Astrocyte (in vitro differentiated cells and primary cell): ENCODE data around the gene NAALADL2. TPM values are rescaled to one million over a fixed set of nuclear protein-coding genes. Genes with fewer than 3 reads are reported as not detected.

Source experiments
- DNase-seq: peaks from one replicate; pipeline ENCODE4 v3.0.0-alpha.2; 2010; ENCODE audit warnings: low read depth
- FAIRE-seq: peaks from 2 replicates; lab custom pipeline; 2011; peaks lifted over from hg19 to GRCh38; lab: Jason Lieb, UNC
- H2AFZ ChIP-seq: 2 replicates; pipeline ENCODE4 v1.6.0; 2012; ENCODE audit warnings: low read depth, low read length, inconsistent platforms
- H3K27ac ChIP-seq: 2 replicates; pipeline ENCODE4 v1.5.1; 2011; ENCODE audit warnings: low read depth, low read length, inconsistent platforms
- H3K27me3 ChIP-seq: 2 replicates; pipeline ENCODE4 v1.6.0; 2011; ENCODE audit warnings: low read length, inconsistent platforms; ENCODE audit not compliant: insufficient read depth
- H3K36me3 ChIP-seq: 2 replicates; pipeline ENCODE4 v1.5.1; 2011; ENCODE audit warnings: low read length, inconsistent platforms; ENCODE audit not compliant: insufficient read depth
- H3K4me1 ChIP-seq: 2 replicates; pipeline ENCODE4 v1.5.1; 2011; ENCODE audit warnings: low read length, inconsistent platforms; ENCODE audit not compliant: insufficient read depth
- H3K4me2 ChIP-seq: 2 replicates; pipeline ENCODE4 v1.6.0; 2012; ENCODE audit warnings: low read length, inconsistent platforms
- H3K4me3 ChIP-seq: 2 replicates; pipeline ENCODE4 v1.5.1; 2011; ENCODE audit warnings: low read depth, mild to moderate bottlenecking, low read length, inconsistent platforms; ENCODE audit not compliant: insufficient read depth
- H3K79me2 ChIP-seq: 2 replicates; pipeline ENCODE4 v1.6.0; 2012; ENCODE audit warnings: mild to moderate bottlenecking, low read length, inconsistent platforms; ENCODE audit not compliant: insufficient read depth
- H3K9ac ChIP-seq: 2 replicates; pipeline ENCODE4 v1.6.0; 2012; ENCODE audit warnings: mild to moderate bottlenecking, low read length, inconsistent platforms
- H3K9me3 ChIP-seq: 2 replicates; pipeline ENCODE4 v1.5.1; 2012; ENCODE audit warnings: low read depth, mild to moderate bottlenecking, low read length, inconsistent platforms; ENCODE audit not compliant: insufficient read depth
- H4K20me1 ChIP-seq: 2 replicates; pipeline ENCODE4 v1.6.0; 2012; ENCODE audit warnings: low read length, inconsistent platforms; ENCODE audit not compliant: insufficient read depth
- H3K27ac Mint-ChIP-seq: one replicate; pipeline ENCODE4 v1.8.0; 2021; ENCODE audit warnings: mild to moderate bottlenecking, mixed read lengths; ENCODE audit not compliant: unreplicated experiment
- H3K27me3 Mint-ChIP-seq: one replicate; pipeline ENCODE4 v1.8.0; 2021; ENCODE audit warnings: low read depth, mixed read lengths; ENCODE audit not compliant: unreplicated experiment
- H3K36me3 Mint-ChIP-seq: one replicate; pipeline ENCODE4 v1.8.0; 2021; ENCODE audit warnings: low read depth, mixed read lengths; ENCODE audit not compliant: unreplicated experiment
- H3K4me1 Mint-ChIP-seq: one replicate; pipeline ENCODE4 v1.8.0; 2021; ENCODE audit warnings: low read depth, mixed read lengths; ENCODE audit not compliant: unreplicated experiment
- H3K4me3 Mint-ChIP-seq: one replicate; pipeline ENCODE4 v1.8.0; 2021; ENCODE audit warnings: mild to moderate bottlenecking, moderate library complexity, mixed read lengths; ENCODE audit not compliant: unreplicated experiment
- H3K9me3 Mint-ChIP-seq: one replicate; pipeline ENCODE4 v1.8.0; 2021; ENCODE audit warnings: mild to moderate bottlenecking, mixed read lengths; ENCODE audit not compliant: unreplicated experiment
- CTCF ChIP-seq: IDR thresholded peaks from 2 replicates; pipeline ENCODE4 v1.5.1; 2011; ENCODE audit warnings: low read depth, mild to moderate bottlenecking, inconsistent platforms, low read length, moderate library complexity; ENCODE audit not compliant: insufficient read depth
- EZH2 ChIP-seq: IDR thresholded peaks from 2 replicates; pipeline ENCODE4 v1.6.1; 2012; ENCODE audit warnings: mild to moderate bottlenecking, low read length, inconsistent platforms; ENCODE audit not compliant: insufficient read depth
- total RNA-seq: library from RNA; stranded (reverse); gene quantifications from 2 replicates; pipeline ENCODE4 v1.2.1, GENCODE V29; 2021

The NAALADL2 gene
- total RNA-seq, 1 donor from 2014 or later: 2.7 TPM

- peak; percentile 49 for FAIRE-seq
- H3K9ac ChIP-seq: no peak overlapping the region
- no peak for TF ChIP-seq EZH2
- TF ChIP-seq CTCF: no peak
Measured at GRCh38 chr3:175704366-175705055, 845.4 kb downstream of the NAALADL2 start.

GRCh38 chr3:175713268-175713667 lies 854.1 kb downstream of the NAALADL2 start:
- Histone ChIP-seq H3K4me3 (no peak overlapping the region), H4K20me1 (no peaks in the 10 kb centered on the region), H3K9ac (no peak overlapping the region), H3K27ac (no peak overlapping the region), H3K79me2 (no peaks in the 10 kb centered on the region), H2AFZ (no peak overlapping the region), H3K27me3 (no peaks in the 10 kb centered on the region), H3K4me2 (no peak overlapping the region), H3K4me1 (no peaks in the 10 kb centered on the region), H3K36me3 (no peaks in the 10 kb centered on the region), H3K9me3 (no peaks in the 10 kb centered on the region)
- H3K27me3 Mint-ChIP-seq: no peaks in the 10 kb centered on the region
- FAIRE-seq: no peak
- no peak overlapping the region for H3K4me3 Mint-ChIP-seq
- H3K4me1 Mint-ChIP-seq: peaks cover 4% of the 10 kb centered on the region
- H3K36me3 Mint-ChIP-seq: no peaks in the 10 kb centered on the region
- no peaks in the 10 kb centered on the region for H3K9me3 Mint-ChIP-seq
- H3K27ac Mint-ChIP-seq: no peak overlapping the region
- DNase-seq: peak; percentile 26
- no peak for TF ChIP-seq CTCF
- TF ChIP-seq EZH2: no peak

More at GRCh38 chr3:175704366-175705055, 845.4 kb downstream of the NAALADL2 start:
- H3K9me3 ChIP-seq: no peaks in the 10 kb centered on the region
- no peaks in the 10 kb centered on the region for H4K20me1 ChIP-seq
- no peak for DNase-seq
- no peak overlapping the region for H3K4me3 ChIP-seq
- Mint-ChIP-seq H3K36me3 (no peaks in the 10 kb centered on the region), H3K9me3 (no peaks in the 10 kb centered on the region), H3K27me3 (no peaks in the 10 kb centered on the region), H3K27ac (no peak overlapping the region), H3K4me3 (no peak overlapping the region), H3K4me1 (peaks cover 2% of the 10 kb centered on the region)
- H3K27me3 ChIP-seq: no peaks in the 10 kb centered on the region
- no peak overlapping the region for H2AFZ ChIP-seq
- H3K4me2 ChIP-seq: no peak overlapping the region
- H3K27ac ChIP-seq: no peak overlapping the region
- H3K36me3 ChIP-seq: no peaks in the 10 kb centered on the region
- no peaks in the 10 kb centered on the region for H3K79me2 ChIP-seq
- no peaks in the 10 kb centered on the region for H3K4me1 ChIP-seq

- FAIRE-seq: no peak
- H3K4me3 Mint-ChIP-seq: no peak overlapping the region
- TF ChIP-seq EZH2 (no peak), CTCF (no peak)
Measured at GRCh38 chr3:175716446-175716845, 857.3 kb downstream of the NAALADL2 start.

More at GRCh38 chr3:175716446-175716845, 857.3 kb downstream of the NAALADL2 start:
- Histone ChIP-seq H3K4me2 (no peak overlapping the region), H2AFZ (no peak overlapping the region), H3K4me1 (no peaks in the 10 kb centered on the region), H3K79me2 (no peaks in the 10 kb centered on the region), H3K27ac (no peak overlapping the region), H4K20me1 (no peaks in the 10 kb centered on the region), H3K4me3 (no peak overlapping the region), H3K9me3 (no peaks in the 10 kb centered on the region), H3K9ac (no peak overlapping the region), H3K36me3 (no peaks in the 10 kb centered on the region), H3K27me3 (no peaks in the 10 kb centered on the region)
- no peaks in the 10 kb centered on the region for H3K9me3 Mint-ChIP-seq
- no peaks in the 10 kb centered on the region for H3K36me3 Mint-ChIP-seq
- DNase-seq: peak; percentile 12
- peaks cover 4% of the 10 kb centered on the region for H3K4me1 Mint-ChIP-seq
- H3K27me3 Mint-ChIP-seq: no peaks in the 10 kb centered on the region
- no peak overlapping the region for H3K27ac Mint-ChIP-seq
